ENCODE results near the gene SLC27A4.

SLC27A4 gene

DNA sequence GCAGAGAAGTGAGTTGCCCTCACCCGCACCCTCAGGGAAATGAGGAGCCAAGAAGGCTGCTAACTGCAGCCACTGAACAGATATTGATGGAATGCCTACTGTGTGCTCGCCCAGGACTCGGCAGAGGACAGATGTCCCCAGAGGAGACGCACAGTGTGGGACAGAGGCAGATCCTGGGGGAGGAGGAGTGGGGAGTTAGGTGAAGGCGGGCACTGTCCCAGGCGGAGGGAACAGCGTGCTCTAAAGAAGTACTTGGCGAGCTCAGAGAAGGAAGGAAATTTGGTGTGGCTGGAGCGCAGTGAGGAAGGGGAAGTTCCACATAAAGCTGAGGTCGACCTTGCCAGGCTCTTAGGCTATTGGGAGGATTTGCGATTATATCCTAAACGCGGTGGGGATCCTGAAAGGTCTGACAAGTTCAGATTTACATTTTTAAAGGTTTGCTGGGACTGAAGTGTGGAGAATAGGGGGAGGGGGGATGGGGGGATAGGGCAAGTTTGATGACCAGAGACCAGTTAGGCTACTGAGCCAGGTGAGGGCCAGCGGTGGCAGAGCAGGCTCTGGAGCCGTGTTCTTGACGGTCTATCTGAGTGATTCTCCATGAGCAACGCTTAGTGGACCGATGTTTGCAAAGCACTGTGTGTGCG is 56.8 kb downstream of the SLC27A4 start:
- H3K36me3 Mint-ChIP-seq: peaks cover 7% of the 10 kb centered on the region
- H3K4me1 Mint-ChIP-seq: peaks cover 3% of the 10 kb centered on the region
- DNase-seq (ENCODE audit: low spot score in 2 of 2): no peak
- no peak overlapping the region for H3K27ac Mint-ChIP-seq
- no peaks in the 10 kb centered on the region for H3K27me3 Mint-ChIP-seq
- no peaks in the 10 kb centered on the region for H3K9me3 Mint-ChIP-seq
- no peak overlapping the region for H3K4me3 Mint-ChIP-seq
- ATAC-seq (ENCODE audit: low read depth): no peak

DNA sequence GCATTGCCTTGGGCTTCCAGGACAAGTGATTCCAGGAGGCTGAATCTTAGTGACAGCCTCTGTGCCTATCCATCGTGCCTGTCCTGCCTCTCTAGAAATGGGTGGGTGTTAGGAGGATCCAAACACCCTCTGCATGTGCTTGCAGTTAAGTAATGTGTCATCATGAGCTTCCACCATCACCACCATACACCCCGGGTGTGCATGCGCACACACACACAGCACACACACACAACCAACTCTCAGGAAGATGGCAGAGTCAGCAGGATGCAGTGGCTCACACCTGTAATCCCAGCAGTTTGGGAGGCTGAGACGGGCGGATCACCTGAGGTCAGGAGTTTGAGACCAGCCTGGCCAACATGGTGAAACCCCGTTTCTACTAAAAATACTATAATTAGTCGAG is 57.5 kb downstream of the SLC27A4 start:
- Mint-ChIP-seq H3K4me1 (peaks cover 3% of the 10 kb centered on the region), H3K4me3 (no peak overlapping the region), H3K27ac (no peak overlapping the region), H3K9me3 (no peaks in the 10 kb centered on the region), H3K27me3 (peaks cover 1% of the 10 kb centered on the region), H3K36me3 (peaks cover 5% of the 10 kb centered on the region)
- ATAC-seq (ENCODE audit: low read depth) (no peak), DNase-seq (ENCODE audit: low spot score in 2 of 2) (no peak)

DNA sequence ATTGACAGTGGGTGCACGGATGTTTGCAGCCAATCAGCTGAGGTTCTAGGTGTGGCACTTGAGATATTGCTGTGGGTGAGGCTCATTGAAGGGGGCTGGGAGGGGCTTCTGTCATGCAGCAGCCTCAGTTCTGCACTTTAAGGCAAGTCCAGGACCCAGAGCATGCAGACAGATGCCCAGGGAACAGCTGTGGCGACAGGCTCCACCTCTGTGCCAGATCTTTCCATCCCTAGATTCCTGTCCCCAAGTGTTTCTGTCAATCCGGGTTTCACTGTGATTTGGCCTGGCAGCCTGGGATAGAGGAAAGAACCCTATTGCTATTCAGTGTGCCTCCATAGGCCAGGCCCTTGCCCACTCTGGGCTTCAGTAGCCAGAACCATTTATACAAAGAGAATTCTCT is 59.5 kb downstream of the SLC27A4 start:
- Mint-ChIP-seq H3K27ac (no peak overlapping the region), H3K4me1 (peaks cover 3% of the 10 kb centered on the region), H3K9me3 (no peaks in the 10 kb centered on the region), H3K36me3 (peaks cover 1% of the 10 kb centered on the region), H3K27me3 (peaks cover 2% of the 10 kb centered on the region), H3K4me3 (no peak overlapping the region)
- no peak for ATAC-seq (ENCODE audit: low read depth)
- no peak for DNase-seq (ENCODE audit: low spot score in 2 of 2)

DNA sequence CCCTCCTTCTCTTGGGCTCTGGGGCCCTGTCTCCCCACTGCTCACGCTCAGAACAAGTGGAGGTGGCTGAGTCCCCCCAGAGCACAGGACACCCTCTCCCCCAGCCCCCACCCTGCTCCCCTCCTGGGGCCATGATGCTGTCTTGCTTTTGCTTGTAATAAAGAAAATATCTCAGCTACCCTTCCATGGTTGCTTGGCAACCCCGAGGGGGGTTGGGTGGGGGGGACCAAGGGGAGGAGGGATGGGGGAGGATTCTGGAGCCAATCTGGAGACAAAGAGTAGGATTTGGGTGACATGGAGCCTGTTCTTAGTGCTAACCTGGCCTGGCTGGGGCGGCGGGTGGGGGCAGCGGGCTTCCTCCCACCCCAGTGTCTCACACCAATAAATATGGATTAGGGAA is 64.2 kb downstream of the SLC27A4 start:
- no peak overlapping the region for H3K27ac Mint-ChIP-seq
- DNase-seq (ENCODE audit: low spot score in 2 of 2): no peak
- H3K4me3 Mint-ChIP-seq: no peak overlapping the region
- no peaks in the 10 kb centered on the region for H3K4me1 Mint-ChIP-seq
- ATAC-seq (ENCODE audit: low read depth): no peak
- peaks cover 4% of the 10 kb centered on the region for H3K27me3 Mint-ChIP-seq
- peaks cover 1% of the 10 kb centered on the region for H3K36me3 Mint-ChIP-seq
- no peaks in the 10 kb centered on the region for H3K9me3 Mint-ChIP-seq

DNA sequence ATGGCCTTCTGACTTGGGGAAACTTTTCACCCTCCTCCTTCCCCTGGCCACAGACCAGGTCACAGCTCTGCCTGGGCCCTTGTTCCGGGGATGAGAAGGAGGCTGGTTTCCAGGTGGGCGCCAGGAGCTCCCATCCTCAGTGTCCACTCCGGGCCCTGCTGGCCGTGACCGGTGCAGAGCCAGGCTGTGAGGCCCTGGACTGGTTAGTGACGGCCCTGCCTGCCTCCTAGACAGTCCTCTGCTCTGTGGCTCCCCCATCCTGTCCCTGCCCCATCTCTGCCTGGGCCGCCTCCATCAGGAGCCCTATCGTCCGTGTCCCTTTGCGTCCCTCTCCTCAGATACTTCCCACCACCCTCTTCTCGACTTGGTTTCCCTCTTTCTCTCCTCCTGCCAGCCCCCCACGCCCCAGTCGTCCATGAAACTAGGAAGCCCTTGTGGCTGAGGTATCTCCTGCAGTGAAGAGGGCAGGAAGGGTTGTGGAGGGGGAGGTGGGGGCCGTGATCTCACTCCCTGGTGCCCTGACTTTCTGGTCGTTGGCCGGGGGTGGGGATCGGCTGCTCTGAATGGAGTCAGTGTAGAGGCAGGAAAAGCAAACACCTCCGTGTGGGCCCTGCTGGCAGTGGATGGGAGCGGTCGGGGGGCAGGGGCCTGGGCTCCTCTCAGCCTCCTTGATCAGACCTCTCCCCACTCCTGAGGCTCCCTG is 64.9 kb downstream of the SLC27A4 start:
- DNase-seq (ENCODE audit: low spot score in 2 of 2): no peak
- Mint-ChIP-seq H3K36me3 (peaks cover 1% of the 10 kb centered on the region), H3K4me1 (no peaks in the 10 kb centered on the region), H3K4me3 (no peak overlapping the region), H3K27me3 (peaks cover 4% of the 10 kb centered on the region), H3K9me3 (no peaks in the 10 kb centered on the region), H3K27ac (no peak overlapping the region)
- ATAC-seq (ENCODE audit: low read depth): no peak

DNA sequence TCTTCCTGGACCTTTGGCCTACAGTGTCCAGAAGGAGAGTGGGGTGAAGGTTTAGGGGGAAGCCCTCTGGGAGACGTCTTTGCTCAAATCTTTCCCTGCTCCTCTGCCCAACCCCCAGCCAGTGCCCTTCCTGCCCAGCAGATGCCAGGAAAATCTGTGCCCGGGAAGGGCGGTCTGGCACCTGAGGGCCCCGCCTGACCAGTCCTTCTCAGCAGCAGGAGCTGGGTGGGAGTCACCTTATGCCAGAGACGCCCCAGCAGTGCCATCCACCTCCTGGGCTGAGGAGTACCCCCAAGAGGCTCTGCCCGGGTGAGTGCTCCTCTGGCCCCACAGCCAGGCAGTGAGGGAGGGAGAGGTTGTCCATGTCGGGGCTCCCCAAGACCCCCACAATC is 65.4 kb downstream of the SLC27A4 start:
- Mint-ChIP-seq H3K4me3 (no peak overlapping the region), H3K27ac (no peak overlapping the region), H3K9me3 (no peaks in the 10 kb centered on the region), H3K4me1 (no peaks in the 10 kb centered on the region), H3K27me3 (peaks cover 4% of the 10 kb centered on the region), H3K36me3 (peaks cover 1% of the 10 kb centered on the region)
- DNase-seq (ENCODE audit: low spot score in 2 of 2): no peak
- no peak for ATAC-seq (ENCODE audit: low read depth)

DNA sequence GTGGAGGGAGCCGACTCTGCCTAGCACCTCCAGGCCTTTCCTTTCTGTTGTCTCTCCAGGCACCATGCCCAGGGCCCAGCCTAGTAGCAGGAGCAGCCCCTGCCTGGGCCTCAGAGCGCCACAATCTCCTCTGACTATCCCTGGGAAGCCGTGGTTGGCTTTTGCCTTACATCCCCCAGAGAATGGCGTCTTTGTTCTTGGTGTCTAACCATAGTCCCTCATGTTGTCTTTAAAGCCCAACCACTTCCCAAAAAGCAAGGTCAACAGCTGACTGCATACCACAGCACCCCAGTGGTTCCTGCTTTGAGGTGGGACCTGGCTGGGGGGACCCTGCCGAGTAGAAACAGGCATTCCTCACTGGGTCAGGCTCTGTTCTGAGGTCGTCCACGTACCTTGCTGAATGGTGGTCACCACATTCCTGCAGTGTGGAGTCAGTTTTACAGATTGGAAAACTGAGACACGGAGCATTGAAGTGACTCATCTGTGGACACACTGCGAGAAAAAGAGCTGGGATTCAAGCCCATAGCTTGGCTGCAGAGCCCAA is 66.6 kb downstream of the SLC27A4 start:
- peaks cover 11% of the 10 kb centered on the region for H3K27me3 Mint-ChIP-seq
- no peak overlapping the region for H3K4me3 Mint-ChIP-seq
- H3K9me3 Mint-ChIP-seq: no peaks in the 10 kb centered on the region
- no peak overlapping the region for H3K27ac Mint-ChIP-seq
- no peak for ATAC-seq (ENCODE audit: low read depth)
- no peaks in the 10 kb centered on the region for H3K4me1 Mint-ChIP-seq
- no peak for DNase-seq (ENCODE audit: low spot score in 2 of 2)
- H3K36me3 Mint-ChIP-seq: no peaks in the 10 kb centered on the region

DNA sequence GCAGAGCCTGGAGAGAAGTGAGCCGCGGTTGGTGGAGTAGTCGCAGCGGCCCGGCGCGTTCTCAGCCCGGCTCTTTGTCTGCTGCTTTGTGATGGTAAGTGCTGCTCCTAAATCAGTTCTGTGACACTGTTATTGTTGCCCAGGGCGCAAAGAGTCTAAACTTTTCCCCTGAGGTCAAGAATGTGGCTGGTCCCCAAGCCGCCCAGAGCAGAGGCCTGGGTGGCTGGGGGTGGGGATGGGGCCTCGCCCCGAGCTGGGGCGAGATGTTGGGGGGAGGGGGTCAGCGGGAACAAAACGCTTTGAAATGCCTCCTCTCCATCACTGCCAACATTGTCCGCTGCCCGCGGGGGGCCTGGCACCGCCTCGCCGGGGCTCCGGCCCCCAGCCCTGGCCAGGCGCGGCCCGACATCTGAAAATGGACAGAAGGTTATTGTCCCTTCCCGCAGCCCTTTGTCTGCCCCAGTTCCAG is 68.7 kb downstream of the SLC27A4 start:
- DNase-seq (ENCODE audit: low spot score in 2 of 2) (no peak), ATAC-seq (ENCODE audit: low read depth) (no peak)
- no peaks in the 10 kb centered on the region for H3K36me3 Mint-ChIP-seq
- peaks cover 2% of the 10 kb centered on the region for H3K4me1 Mint-ChIP-seq
- no peak overlapping the region for H3K27ac Mint-ChIP-seq
- peaks cover 15% of the 10 kb centered on the region for H3K27me3 Mint-ChIP-seq
- H3K9me3 Mint-ChIP-seq: no peaks in the 10 kb centered on the region
- no peak overlapping the region for H3K4me3 Mint-ChIP-seq

DNA sequence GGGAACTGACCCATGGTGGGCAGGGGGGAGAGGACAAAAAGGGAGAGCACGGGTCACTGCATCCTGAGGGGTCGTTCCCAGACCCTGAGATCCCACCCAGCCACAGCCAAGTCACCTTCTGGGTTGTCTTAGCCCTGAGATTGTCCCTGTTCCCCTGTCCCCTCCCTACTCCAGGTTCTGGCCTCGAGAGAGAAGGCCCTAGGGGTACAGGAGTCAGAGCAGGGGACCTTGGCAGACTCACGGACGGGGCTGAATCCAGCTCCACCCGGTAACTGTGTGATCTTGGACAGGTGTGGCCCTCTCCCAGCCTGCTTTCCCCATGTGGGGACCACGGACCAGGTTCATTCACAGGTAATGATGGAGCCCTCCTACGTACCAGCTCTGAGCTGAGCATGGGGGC is 69.1 kb downstream of the SLC27A4 start:
- Mint-ChIP-seq H3K27ac (no peak overlapping the region), H3K4me3 (no peak overlapping the region), H3K9me3 (no peaks in the 10 kb centered on the region), H3K27me3 (peaks cover 16% of the 10 kb centered on the region), H3K4me1 (peaks cover 2% of the 10 kb centered on the region), H3K36me3 (no peaks in the 10 kb centered on the region)
- DNase-seq (ENCODE audit: low spot score in 2 of 2) (no peak), ATAC-seq (ENCODE audit: low read depth) (no peak)

DNA sequence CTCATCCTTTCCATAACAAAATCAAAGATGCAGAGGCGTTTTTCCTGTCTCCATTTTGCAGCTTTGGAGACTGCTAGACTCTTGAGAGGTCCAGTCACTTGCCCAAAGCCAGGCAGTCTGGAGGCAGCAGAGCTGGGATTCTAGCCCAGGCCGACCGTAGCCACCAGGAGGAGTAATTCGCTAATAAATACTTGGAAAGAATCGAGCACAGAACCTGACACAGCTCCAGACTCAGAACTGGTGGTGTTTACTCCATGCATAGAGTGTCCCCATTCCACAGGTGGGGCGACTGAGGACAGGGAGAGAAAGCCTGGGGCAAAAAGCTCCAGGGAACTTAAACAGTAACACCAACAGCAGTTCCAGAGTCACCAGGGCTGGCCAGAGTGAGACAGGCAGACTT is 69.7 kb downstream of the SLC27A4 start:
- no peak overlapping the region for H3K27ac Mint-ChIP-seq
- ATAC-seq (ENCODE audit: low read depth) (no peak), DNase-seq (ENCODE audit: low spot score in 2 of 2) (no peak)
- peaks cover 20% of the 10 kb centered on the region for H3K27me3 Mint-ChIP-seq
- peaks cover 2% of the 10 kb centered on the region for H3K4me1 Mint-ChIP-seq
- no peaks in the 10 kb centered on the region for H3K36me3 Mint-ChIP-seq
- H3K9me3 Mint-ChIP-seq: no peaks in the 10 kb centered on the region
- H3K4me3 Mint-ChIP-seq: no peak overlapping the region

All from memory B cell (primary cell).